ENCODE measurements around the gene KDM4B. TPM values are rescaled to one million over a fixed set of nuclear protein-coding genes. Genes with fewer than 3 reads are reported as not detected.
A peak's percentile ranks its signal among the peaks of the same experiment; 100 is the strongest.

The KDM4B gene
- total and polyA plus RNA-seq, 2 of the 8 experiments (the other 6 are each of a cell fraction or from before 2014, with no cell fraction given) = 12.0 to 31.9 TPM

DNA sequence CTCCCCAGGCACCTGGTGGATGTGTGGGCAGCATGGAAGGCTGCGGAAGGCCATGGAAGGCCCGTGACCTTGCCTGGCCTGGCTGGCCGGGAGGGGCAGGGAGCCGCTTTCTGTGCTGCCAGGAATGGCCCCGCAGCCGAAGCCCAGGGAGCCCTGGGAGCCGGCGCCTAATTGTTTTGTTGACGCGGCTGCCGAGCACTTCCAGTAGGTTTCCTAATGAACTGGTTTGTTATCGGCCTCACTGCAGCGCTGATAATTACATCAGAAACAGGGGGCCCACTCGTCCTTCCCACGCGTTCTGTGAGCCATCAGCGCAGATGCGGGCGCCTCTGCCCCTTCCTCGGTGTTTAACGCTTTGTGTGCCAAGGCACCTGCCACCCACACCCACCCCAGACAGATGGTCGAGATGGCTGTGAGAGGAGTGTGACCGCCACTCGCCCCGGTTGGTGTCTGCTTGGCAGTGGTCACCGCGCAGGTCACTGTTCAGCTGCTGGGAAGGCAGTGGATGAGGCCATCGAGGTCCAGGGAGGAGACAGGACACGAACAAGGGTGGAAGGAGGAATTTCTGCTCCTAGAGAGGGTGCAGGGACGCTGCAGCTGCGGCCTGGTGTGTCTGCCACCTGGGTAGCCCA, 124.5 kb downstream of the KDM4B start:
- H3K36me3 ChIP-seq (ENCODE audit: control insufficient read depth in 2 of 4, insufficient read depth in 4 of 4, low read length in 3 of 4) = 0 out of 8 replicates have a peak, but pooled peaks cover 0 to 3% (median under 1%) of the 10 kb centered on the region in 4 experiments
- no peak overlapping the region for H3K56ac ChIP-seq (replicated peaks; ENCODE audit: insufficient read length, low read depth, low read length)
- ChIA-PET POLR2A (ENCODE audit: partially characterized antibody) (no interaction called here), CTCF (ENCODE audit: partially characterized antibody) (interaction anchor here (1.0 to 1.9 kb wide), 3 partner anchors 16 to 64 kb away, joined by 3 to 5 read pairs (median 4); no protein-coding TSS in a partner anchor)
- H4K8ac ChIP-seq (ENCODE audit: extremely low read depth, insufficient read depth, low read length) = peak overlapping the region; percentile 31
- H2BK5ac ChIP-seq (ENCODE audit: low read depth, low read length) = peak overlapping the region; percentile 68
- no peak overlapping the region for H3K9ac ChIP-seq (replicated peaks in 1 of 4; ENCODE audit: extremely low read depth in 1 of 4, low read depth in 3 of 4, low read length in 3 of 4)
- peak overlapping the region; percentile 25; the same call in 1 of the 2 replicates for H3K27ac ChIP-seq (ENCODE audit: low read depth, low read length)
- no peak overlapping the region for H2AFZ ChIP-seq (ENCODE audit: low read length)
- no peak overlapping the region for H2AK5ac ChIP-seq (ENCODE audit: low read depth, low read length)
- H3K18ac ChIP-seq (ENCODE audit: extremely low read depth, low read length) = no peak overlapping the region
- H4K91ac ChIP-seq (replicated peaks; ENCODE audit: insufficient read length, low read length) = no peak overlapping the region
- 85% methylated on average over 29 of the region's 31 CpGs; no CpG with 5 or more reads in 1 of the 2 experiments for WGBS, 2 experiments (ENCODE audit: extremely low coverage in 1 of 2, insufficient coverage in 1 of 2, insufficient read length in 1 of 2, insufficient replicate concordance in 2 of 2, low coverage in 1 of 2, low lambda C conversion rate in 2 of 2, missing lambda C conversion rate in 1 of 2)
- 0 out of 4 replicates have a peak, but pooled peaks cover 0 to 3% of the 10 kb centered on the region in 2 experiments for H3K9me3 ChIP-seq (ENCODE audit: insufficient read depth in 2 of 2, low read depth in 1 of 2, low read length in 1 of 2)
- no peak overlapping the region for H2BK120ac ChIP-seq (replicated peaks; ENCODE audit: low read depth, low read length)
- no peaks in the 10 kb centered on the region for H4K20me1 ChIP-seq (replicated peaks in 1 of 2; ENCODE audit: control insufficient read depth in 1 of 2, insufficient read depth in 2 of 2, low read length in 2 of 2)
- no peak for DNase-seq (ENCODE audit: low read depth in 1 of 2, low spot score in 2 of 2)
- H2BK12ac ChIP-seq (ENCODE audit: low read depth, low read length) = 0 out of 2 replicates have a peak overlapping the region, but pooled peaks have one; percentile 33
- H3K27me3 ChIP-seq (replicated peaks in 1 of 4; ENCODE audit: control insufficient read depth in 3 of 4, extremely low read depth in 1 of 4, insufficient read depth in 3 of 4, low read length in 3 of 4) = no peaks in the 10 kb centered on the region
- H3K4me3 ChIP-seq (ENCODE audit: extremely low read depth in 1 of 4, insufficient read depth in 2 of 4, low read depth in 3 of 4, low read length in 4 of 4) = no peak overlapping the region
- peak overlapping the region; percentile 66 for H3K4ac ChIP-seq (replicated peaks; ENCODE audit: insufficient read length, low read depth, low read length)
- no peak for FAIRE-seq
- no peak overlapping the region for H2BK15ac ChIP-seq (ENCODE audit: low read length)
- H3K79me2 ChIP-seq (ENCODE audit: control insufficient read depth in 1 of 2, insufficient read depth in 2 of 2, low read length in 2 of 2) = no peaks in the 10 kb centered on the region
- H3K4me1 ChIP-seq (replicated peaks in 1 of 4; ENCODE audit: control insufficient read depth in 3 of 4, insufficient read depth in 4 of 4, low read length in 3 of 4) = peaks cover 0 to 3% (median 1%) of the 10 kb centered on the region in 4 experiments; a peak in 2 of 7 replicates
- no peak overlapping the region for H3K4me2 ChIP-seq (ENCODE audit: insufficient read depth in 1 of 2, low read depth in 2 of 2, low read length in 2 of 2)
- no peak overlapping the region for H3K23ac ChIP-seq (ENCODE audit: insufficient read length)
- no peak overlapping the region; the same call in 1 of the 2 replicates for H2BK20ac ChIP-seq (ENCODE audit: low read length)
- no peak overlapping the region for H4K5ac ChIP-seq (ENCODE audit: insufficient read length, low read depth, low read length)
- no peak overlapping the region for H3K14ac ChIP-seq (ENCODE audit: insufficient read length)
- H3K79me1 ChIP-seq (ENCODE audit: low read depth, low read length) = no peaks in the 10 kb centered on the region
- no peaks in the 10 kb centered on the region for H3K23me2 ChIP-seq (ENCODE audit: low read depth, low read length)
- TF ChIP-seq EGR1 (IDR thresholded peaks at IDR 0.05; ENCODE audit: borderline replicate concordance, low read depth, low read length) = no peak
- TF ChIP-seq, protein P1, sequence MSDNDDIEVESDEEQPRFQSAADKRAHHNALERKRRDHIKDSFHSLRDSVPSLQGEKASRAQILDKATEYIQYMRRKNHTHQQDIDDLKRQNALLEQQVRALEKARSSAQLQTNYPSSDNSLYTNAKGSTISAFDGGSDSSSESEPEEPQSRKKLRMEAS (IDR thresholded peaks at IDR 0.05) = no peak
- no peak for TF ChIP-seq PHF8 (conservative IDR thresholded peaks at IDR 0.05; ENCODE audit: low read depth, low read length)
- TF ChIP-seq ASH2L (IDR thresholded peaks at IDR 0.05; ENCODE audit: low read length) = no peak
- no peak for TF ChIP-seq SAP30 (IDR thresholded peaks at IDR 0.05; ENCODE audit: insufficient read depth, insufficient replicate concordance, low read length)
- TF ChIP-seq CEBPB (IDR thresholded peaks at IDR 0.05; ENCODE audit: low read depth, low read length) = no peak
- TF ChIP-seq KDM4A (IDR thresholded peaks at IDR 0.05; ENCODE audit: low read depth, low read length, severe bottlenecking) = no peak
- no peak for TF ChIP-seq RNF2 (IDR thresholded peaks at IDR 0.05; ENCODE audit: borderline replicate concordance, low read depth, low read length, missing control alignments, poor library complexity, severe bottlenecking)
- TF ChIP-seq NANOG (IDR thresholded peaks at IDR 0.05; ENCODE audit: insufficient read depth, low read depth, low read length, poor library complexity, severe bottlenecking) = no peak
- no peak for TF ChIP-seq MAFK (IDR thresholded peaks at IDR 0.05; ENCODE audit: low read depth, low read length)
- no peak for TF ChIP-seq TAF7 (optimal IDR thresholded peaks at IDR 0.05; ENCODE audit: borderline replicate concordance, low read depth, low read length)
- TF ChIP-seq SP4 (IDR thresholded peaks at IDR 0.05; ENCODE audit: low read length) = no peak
